Tibial artery (tissue), 4 donors: Measurements from ENCODE around the gene NDUFC1.

Experiments
- DNase-seq, 2 donors: peaks; one replicate each; pipeline ENCODE4 v3.0.0-alpha.2; 2019
- H3K27ac ChIP-seq, 2 donors: fragments of 200-600 bp; sonication (generic) in 1 of 2; 1 replicate in 1 of 2; 2 replicates in 1 of 2; pipeline ENCODE4 v1.5.1; 2018 to 2019; ENCODE audit warnings: mild to moderate bottlenecking in 1 of 2
- H3K27me3 ChIP-seq, 2 donors: fragments of 200-600 bp; sonication (generic) in 1 of 2; one replicate each; pipeline versions ENCODE4 v1.5.1 to v1.6.0; 2016 to 2019
- H3K36me3 ChIP-seq, 3 donors: fragments of 200-600 bp; sonication (generic) in 2 of 3; one replicate each; pipeline ENCODE4 v1.5.1; 2016 to 2019; ENCODE audit warnings: mild to moderate bottlenecking in 2 of 3
- H3K4me1 ChIP-seq, 4 donors: fragments of 200-600 bp; sonication (generic) in 2 of 4; 1 replicate in 3 of 4; 2 replicates in 1 of 4; pipeline ENCODE4 v1.5.1; 2016 to 2019
- H3K4me3 ChIP-seq, 2 donors: fragments of 200-600 bp; sonication (generic) in 1 of 2; 1 replicate in 1 of 2; 2 replicates in 1 of 2; pipeline ENCODE4 v1.5.1; 2018 to 2019; ENCODE audit warnings: mild to moderate bottlenecking in 2 of 2
- H3K9me3 ChIP-seq, 3 donors: fragments of 200-600 bp; sonication (generic) in 1 of 3; one replicate each; pipeline ENCODE4 v1.5.1; 2016 to 2019
- intact Hi-C: fragments of 100-400 bp; cut with DNase I; formaldehyde crosslinking; loops from one replicate; pipeline ENCODE4 v1.15.0; 2023; ENCODE audit warnings: low total_unique reads
- TF ChIP-seq, protein P1 (sequence below), 2 experiments: fragments of 200-600 bp in 1 of 2; fragments of 450-650 bp in 1 of 2; IDR thresholded peaks; one replicate each; pipeline ENCODE4 v1.5.1; 2017 to 2019; ENCODE audit warnings: antibody characterized with exemption in 2 of 2, mild to moderate bottlenecking in 1 of 2, moderate library complexity in 1 of 2

NDUFC1 gene

DNA sequence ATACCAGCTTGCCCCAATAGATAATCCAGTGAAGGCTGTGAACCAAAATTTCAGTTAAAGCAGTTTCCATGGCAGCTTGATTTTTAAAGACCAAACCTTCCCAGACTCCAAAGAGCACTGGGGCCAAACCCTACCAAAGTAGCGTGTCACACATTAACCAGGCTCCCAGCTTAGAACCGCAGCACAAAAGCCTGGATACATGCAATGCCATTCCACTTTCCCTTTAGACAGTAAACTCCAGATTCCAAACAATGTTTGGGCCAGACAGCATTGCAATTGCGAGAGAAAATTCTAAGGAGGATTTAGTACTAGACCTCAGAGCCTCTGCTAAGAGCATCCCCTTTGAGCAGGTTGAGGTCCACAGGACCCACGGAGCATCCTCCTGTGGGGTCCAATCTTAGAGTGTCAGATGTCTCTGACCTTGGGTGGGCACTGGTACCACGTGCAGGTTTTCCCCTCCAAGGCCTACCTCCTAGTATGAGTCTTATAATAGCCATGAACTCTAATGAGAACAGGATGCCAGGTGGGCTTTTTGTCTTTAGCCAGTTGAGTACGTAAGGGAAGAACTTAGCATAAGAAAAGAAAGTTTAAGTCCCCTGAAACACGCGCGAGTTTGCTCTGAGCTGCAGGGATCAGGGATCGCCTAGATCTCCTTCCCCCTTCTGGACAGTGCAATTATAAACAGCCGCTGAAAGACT lies 61.0 kb downstream of the NDUFC1 start:
- no peak for DNase-seq
- Histone ChIP-seq H3K9me3 (no peaks in the 10 kb centered on the region), H3K27me3 (no peaks in the 10 kb centered on the region), H3K4me3 (no peak overlapping the region), H3K27ac (no peak overlapping the region), H3K36me3 (no peaks in the 10 kb centered on the region), H3K4me1 (peaks cover 0 to 42% (median 16%) of the 10 kb centered on the region in 4 donors)
- intact Hi-C loops = no loop called here
- TF ChIP-seq, protein P1, sequence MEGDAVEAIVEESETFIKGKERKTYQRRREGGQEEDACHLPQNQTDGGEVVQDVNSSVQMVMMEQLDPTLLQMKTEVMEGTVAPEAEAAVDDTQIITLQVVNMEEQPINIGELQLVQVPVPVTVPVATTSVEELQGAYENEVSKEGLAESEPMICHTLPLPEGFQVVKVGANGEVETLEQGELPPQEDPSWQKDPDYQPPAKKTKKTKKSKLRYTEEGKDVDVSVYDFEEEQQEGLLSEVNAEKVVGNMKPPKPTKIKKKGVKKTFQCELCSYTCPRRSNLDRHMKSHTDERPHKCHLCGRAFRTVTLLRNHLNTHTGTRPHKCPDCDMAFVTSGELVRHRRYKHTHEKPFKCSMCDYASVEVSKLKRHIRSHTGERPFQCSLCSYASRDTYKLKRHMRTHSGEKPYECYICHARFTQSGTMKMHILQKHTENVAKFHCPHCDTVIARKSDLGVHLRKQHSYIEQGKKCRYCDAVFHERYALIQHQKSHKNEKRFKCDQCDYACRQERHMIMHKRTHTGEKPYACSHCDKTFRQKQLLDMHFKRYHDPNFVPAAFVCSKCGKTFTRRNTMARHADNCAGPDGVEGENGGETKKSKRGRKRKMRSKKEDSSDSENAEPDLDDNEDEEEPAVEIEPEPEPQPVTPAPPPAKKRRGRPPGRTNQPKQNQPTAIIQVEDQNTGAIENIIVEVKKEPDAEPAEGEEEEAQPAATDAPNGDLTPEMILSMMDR (IDR thresholded peaks at IDR 0.05) = no peak
